ENCODE measurements around the gene SAMD1. TPM values are rescaled to one million over a fixed set of nuclear protein-coding genes. Genes with fewer than 3 reads are reported as not detected.

The SAMD1 gene
- total and polyA plus RNA-seq, 2 of the 8 experiments (the other 6 are each of a cell fraction or from before 2014, with no cell fraction given), result 40.0 to 100 TPM

DNA sequence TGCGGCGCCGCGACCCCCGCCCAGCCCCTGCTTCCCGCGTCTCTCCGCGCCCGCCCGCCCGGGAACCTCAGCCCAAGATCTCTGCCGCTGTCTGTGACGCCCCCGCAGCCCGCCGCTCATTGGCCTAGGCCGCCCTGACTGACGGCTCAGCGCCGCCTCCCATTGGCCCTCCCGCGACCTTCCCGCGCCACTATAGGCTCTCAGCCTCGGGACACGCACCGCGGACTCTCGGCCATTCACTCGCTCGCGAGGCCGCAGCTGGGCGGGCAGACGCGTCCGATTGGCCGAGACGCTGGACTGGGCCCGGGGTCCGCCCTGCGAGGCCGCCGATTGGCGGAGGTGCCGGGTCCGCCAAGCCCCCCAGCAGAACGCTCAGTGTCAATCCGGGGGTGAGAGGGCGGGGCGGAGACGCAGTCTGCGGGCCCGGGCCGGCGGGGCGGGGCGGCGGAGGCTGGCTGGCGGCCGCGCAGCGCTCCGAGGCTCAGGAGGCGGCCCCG is 27.2 kb upstream of the SAMD1 start, which contains the start of gene PRKACA (continued):
- no peak for TF ChIP-seq GABPA (IDR thresholded peaks at IDR 0.05; ENCODE audit: borderline replicate concordance, insufficient read depth, low read length)
- TF ChIP-seq, protein P1, sequence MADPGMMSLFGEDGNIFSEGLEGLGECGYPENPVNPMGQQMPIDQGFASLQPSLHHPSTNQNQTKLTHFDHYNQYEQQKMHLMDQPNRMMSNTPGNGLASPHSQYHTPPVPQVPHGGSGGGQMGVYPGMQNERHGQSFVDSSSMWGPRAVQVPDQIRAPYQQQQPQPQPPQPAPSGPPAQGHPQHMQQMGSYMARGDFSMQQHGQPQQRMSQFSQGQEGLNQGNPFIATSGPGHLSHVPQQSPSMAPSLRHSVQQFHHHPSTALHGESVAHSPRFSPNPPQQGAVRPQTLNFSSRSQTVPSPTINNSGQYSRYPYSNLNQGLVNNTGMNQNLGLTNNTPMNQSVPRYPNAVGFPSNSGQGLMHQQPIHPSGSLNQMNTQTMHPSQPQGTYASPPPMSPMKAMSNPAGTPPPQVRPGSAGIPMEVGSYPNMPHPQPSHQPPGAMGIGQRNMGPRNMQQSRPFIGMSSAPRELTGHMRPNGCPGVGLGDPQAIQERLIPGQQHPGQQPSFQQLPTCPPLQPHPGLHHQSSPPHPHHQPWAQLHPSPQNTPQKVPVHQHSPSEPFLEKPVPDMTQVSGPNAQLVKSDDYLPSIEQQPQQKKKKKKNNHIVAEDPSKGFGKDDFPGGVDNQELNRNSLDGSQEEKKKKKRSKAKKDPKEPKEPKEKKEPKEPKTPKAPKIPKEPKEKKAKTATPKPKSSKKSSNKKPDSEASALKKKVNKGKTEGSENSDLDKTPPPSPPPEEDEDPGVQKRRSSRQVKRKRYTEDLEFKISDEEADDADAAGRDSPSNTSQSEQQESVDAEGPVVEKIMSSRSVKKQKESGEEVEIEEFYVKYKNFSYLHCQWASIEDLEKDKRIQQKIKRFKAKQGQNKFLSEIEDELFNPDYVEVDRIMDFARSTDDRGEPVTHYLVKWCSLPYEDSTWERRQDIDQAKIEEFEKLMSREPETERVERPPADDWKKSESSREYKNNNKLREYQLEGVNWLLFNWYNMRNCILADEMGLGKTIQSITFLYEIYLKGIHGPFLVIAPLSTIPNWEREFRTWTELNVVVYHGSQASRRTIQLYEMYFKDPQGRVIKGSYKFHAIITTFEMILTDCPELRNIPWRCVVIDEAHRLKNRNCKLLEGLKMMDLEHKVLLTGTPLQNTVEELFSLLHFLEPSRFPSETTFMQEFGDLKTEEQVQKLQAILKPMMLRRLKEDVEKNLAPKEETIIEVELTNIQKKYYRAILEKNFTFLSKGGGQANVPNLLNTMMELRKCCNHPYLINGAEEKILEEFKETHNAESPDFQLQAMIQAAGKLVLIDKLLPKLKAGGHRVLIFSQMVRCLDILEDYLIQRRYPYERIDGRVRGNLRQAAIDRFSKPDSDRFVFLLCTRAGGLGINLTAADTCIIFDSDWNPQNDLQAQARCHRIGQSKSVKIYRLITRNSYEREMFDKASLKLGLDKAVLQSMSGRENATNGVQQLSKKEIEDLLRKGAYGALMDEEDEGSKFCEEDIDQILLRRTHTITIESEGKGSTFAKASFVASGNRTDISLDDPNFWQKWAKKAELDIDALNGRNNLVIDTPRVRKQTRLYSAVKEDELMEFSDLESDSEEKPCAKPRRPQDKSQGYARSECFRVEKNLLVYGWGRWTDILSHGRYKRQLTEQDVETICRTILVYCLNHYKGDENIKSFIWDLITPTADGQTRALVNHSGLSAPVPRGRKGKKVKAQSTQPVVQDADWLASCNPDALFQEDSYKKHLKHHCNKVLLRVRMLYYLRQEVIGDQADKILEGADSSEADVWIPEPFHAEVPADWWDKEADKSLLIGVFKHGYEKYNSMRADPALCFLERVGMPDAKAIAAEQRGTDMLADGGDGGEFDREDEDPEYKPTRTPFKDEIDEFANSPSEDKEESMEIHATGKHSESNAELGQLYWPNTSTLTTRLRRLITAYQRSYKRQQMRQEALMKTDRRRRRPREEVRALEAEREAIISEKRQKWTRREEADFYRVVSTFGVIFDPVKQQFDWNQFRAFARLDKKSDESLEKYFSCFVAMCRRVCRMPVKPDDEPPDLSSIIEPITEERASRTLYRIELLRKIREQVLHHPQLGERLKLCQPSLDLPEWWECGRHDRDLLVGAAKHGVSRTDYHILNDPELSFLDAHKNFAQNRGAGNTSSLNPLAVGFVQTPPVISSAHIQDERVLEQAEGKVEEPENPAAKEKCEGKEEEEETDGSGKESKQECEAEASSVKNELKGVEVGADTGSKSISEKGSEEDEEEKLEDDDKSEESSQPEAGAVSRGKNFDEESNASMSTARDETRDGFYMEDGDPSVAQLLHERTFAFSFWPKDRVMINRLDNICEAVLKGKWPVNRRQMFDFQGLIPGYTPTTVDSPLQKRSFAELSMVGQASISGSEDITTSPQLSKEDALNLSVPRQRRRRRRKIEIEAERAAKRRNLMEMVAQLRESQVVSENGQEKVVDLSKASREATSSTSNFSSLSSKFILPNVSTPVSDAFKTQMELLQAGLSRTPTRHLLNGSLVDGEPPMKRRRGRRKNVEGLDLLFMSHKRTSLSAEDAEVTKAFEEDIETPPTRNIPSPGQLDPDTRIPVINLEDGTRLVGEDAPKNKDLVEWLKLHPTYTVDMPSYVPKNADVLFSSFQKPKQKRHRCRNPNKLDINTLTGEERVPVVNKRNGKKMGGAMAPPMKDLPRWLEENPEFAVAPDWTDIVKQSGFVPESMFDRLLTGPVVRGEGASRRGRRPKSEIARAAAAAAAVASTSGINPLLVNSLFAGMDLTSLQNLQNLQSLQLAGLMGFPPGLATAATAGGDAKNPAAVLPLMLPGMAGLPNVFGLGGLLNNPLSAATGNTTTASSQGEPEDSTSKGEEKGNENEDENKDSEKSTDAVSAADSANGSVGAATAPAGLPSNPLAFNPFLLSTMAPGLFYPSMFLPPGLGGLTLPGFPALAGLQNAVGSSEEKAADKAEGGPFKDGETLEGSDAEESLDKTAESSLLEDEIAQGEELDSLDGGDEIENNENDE (IDR thresholded peaks at IDR 0.05; ENCODE audit: insufficient replicate concordance, low read length), result no peak
